Trophoblast cell (in vitro differentiated cells and primary cell): ENCODE results near the gene LRRC3C.
"Not testable (repeated sequence)": the region's sequence is repeated elsewhere in the genome, so short reads cannot be mapped to it uniquely, and the experiment has no call there.

Experiments used
- DNase-seq, 2 donors: peaks; one replicate each; pipeline ENCODE4 v3.0.0-alpha.2; 2016
- H2AFZ ChIP-seq: 2 replicates; pipeline ENCODE4 v1.6.1; 2013; ENCODE audit warnings: low read length, moderate library complexity, mild to moderate bottlenecking; ENCODE audit not compliant: insufficient read depth, poor library complexity
- H2AK5ac ChIP-seq: 2 replicates; pipeline ENCODE4 v1.6.1; 2013; ENCODE audit warnings: mild to moderate bottlenecking, low read length
- H2BK120ac ChIP-seq: 2 replicates; pipeline ENCODE4 v1.6.1; 2013; ENCODE audit warnings: low read length, mild to moderate bottlenecking, moderate library complexity; ENCODE audit not compliant: insufficient read depth, poor library complexity
- H2BK12ac ChIP-seq: 2 replicates; pipeline ENCODE4 v1.6.1; 2013; ENCODE audit warnings: mild to moderate bottlenecking, low read length, moderate library complexity
- H2BK5ac ChIP-seq: 2 replicates; pipeline ENCODE4 v1.6.1; 2013; ENCODE audit warnings: low read length, low read depth, moderate library complexity, mild to moderate bottlenecking; ENCODE audit not compliant: poor library complexity
- H3K14ac ChIP-seq: 2 replicates; pipeline ENCODE4 v1.6.1; 2013; ENCODE audit warnings: mild to moderate bottlenecking, low read length
- H3K18ac ChIP-seq: 2 replicates; pipeline ENCODE4 v1.6.1; 2013; ENCODE audit warnings: mild to moderate bottlenecking, low read length
- H3K23ac ChIP-seq: 2 replicates; pipeline ENCODE4 v1.6.1; 2013; ENCODE audit warnings: low read length
- H3K27ac ChIP-seq: 2 replicates; pipeline ENCODE4 v1.5.1; 2013; ENCODE audit warnings: low read depth, mild to moderate bottlenecking, inconsistent platforms, low read length, moderate library complexity
- H3K27me3 ChIP-seq: 2 replicates; pipeline ENCODE4 v1.6.1; 2013; ENCODE audit warnings: inconsistent platforms, mild to moderate bottlenecking, low read length, moderate library complexity; ENCODE audit not compliant: insufficient read depth
- H3K36me3 ChIP-seq, 2 experiments: 1 replicate in 1 of 2; 2 replicates in 1 of 2; pipeline ENCODE4 v1.6.1; 2013; ENCODE audit warnings: low read length in 2 of 2, mild to moderate bottlenecking in 2 of 2, moderate library complexity in 1 of 2; ENCODE audit not compliant: insufficient read depth in 2 of 2, control insufficient read depth in 1 of 2
- H3K4ac ChIP-seq: 2 replicates; pipeline ENCODE4 v1.6.1; 2013; ENCODE audit warnings: low read depth, mild to moderate bottlenecking, low read length, moderate library complexity
- H3K4me1 ChIP-seq, 2 experiments: 1 replicate in 1 of 2; 2 replicates in 1 of 2; pipeline ENCODE4 v1.6.1; 2013; ENCODE audit warnings: low read length in 2 of 2, mild to moderate bottlenecking in 2 of 2, moderate library complexity in 1 of 2; ENCODE audit not compliant: insufficient read depth in 2 of 2, control insufficient read depth in 1 of 2
- H3K4me2 ChIP-seq: 2 replicates; pipeline ENCODE4 v1.6.1; 2013; ENCODE audit warnings: inconsistent platforms, mild to moderate bottlenecking, low read length, moderate library complexity
- H3K4me3 ChIP-seq: 2 replicates; pipeline ENCODE4 v1.5.1; 2013; ENCODE audit warnings: mild to moderate bottlenecking, low read depth, low read length, inconsistent platforms
- H3K79me1 ChIP-seq: one replicate; pipeline ENCODE4 v1.6.1; 2013; ENCODE audit warnings: low read length
- H3K79me2 ChIP-seq: 2 replicates; pipeline ENCODE4 v1.6.1; 2013; ENCODE audit warnings: low read length, mild to moderate bottlenecking; ENCODE audit not compliant: control insufficient read depth, insufficient read depth, poor library complexity
- H3K9ac ChIP-seq: 2 replicates; pipeline ENCODE4 v1.6.1; 2013; ENCODE audit warnings: mild to moderate bottlenecking, low read length
- H3K9me3 ChIP-seq: 2 replicates; pipeline ENCODE4 v1.6.1; 2013; ENCODE audit warnings: low read depth, mild to moderate bottlenecking, control low read depth, inconsistent platforms, low read length; ENCODE audit not compliant: insufficient read depth
- H4K12ac ChIP-seq: 2 replicates; pipeline ENCODE4 v1.6.1; 2013; ENCODE audit warnings: low read depth, mild to moderate bottlenecking, low read length, moderate library complexity
- H4K8ac ChIP-seq: 2 replicates; pipeline ENCODE4 v1.6.1; 2013; ENCODE audit warnings: low read depth, mild to moderate bottlenecking, low read length, moderate library complexity
- H4K91ac ChIP-seq: one replicate; pipeline ENCODE4 v1.6.1; 2013; ENCODE audit warnings: low read depth, mild to moderate bottlenecking, low read length, moderate library complexity
- WGBS: extraction: QIAGEN DNeasy Blood & Tissue Kit; methylation state at CpG from one replicate; pipeline ENCODE4 v1.1.7; 2013; ENCODE audit warnings: missing lambda C conversion rate; ENCODE audit not compliant: insufficient read length, insufficient coverage; ENCODE audit errors: extremely low coverage; 5-methylcytosine and 5-hydroxymethylcytosine counted together

The LRRC3C gene

DNA sequence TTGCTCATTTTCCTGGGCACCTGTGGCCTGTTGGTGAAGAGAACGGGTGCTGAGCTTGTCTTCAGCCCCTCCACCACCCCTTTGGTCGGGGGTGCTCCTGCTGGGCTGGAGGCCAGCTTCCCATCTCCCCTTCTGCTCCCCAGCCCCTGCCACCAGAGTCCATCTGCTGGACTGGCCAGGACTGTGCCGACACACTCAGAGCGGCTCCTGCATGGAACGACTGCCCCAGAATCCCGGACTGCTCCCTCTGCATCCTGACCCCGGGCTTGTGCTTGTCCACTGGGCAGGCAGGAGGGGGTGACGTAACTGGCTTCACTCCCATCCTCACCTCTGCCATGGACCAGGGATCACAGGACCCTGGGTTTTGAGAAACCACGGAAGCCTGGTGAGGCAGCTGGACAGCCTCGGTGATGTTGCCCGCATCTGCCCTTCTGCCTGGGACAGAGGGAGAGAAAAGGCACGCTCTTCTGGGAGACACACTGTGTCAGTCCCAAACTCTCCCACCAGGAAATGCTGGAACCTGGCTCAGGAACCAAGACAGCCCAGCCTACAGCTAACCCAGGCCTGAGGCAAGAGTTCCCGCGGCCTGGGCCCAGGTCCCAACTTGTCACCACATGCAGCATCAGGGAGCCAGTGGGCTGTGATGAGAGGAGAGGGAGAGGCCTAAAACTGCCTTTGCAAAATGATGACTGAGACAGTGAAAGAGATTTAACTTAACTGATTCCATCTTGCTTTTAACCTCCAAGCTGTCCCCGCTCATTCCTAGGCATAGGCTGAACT lies 19.2 kb downstream of the LRRC3C start:
- no peak overlapping the region for H3K23ac ChIP-seq

DNA sequence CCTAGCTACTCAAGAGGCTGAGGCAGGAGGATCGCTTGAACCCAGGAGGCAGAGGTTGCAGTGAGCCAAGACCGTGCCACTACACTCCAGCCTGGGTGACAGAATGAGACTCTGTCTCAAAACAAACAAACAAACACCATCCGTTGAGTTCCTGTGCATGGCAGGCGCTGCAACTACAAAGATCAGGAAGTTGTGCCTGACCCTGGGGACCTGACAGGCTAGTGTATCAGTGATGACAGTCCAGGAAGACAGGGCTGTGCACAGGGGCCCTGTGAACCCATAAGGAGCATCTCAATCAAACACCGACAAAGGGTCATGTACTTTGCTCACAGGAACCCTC lies 20.9 kb downstream of the LRRC3C start:
- no CpG with 5 or more reads among the region's 5 CpGs for WGBS
- H3K4me2 ChIP-seq = not testable (repeated sequence)

More for the DNA sequence above, 19.2 kb downstream of the LRRC3C start:
- DNase-seq = no peak
- Histone ChIP-seq H4K91ac (no peak overlapping the region), H3K27me3 (no peaks in the 10 kb centered on the region), H3K9me3 (peaks cover 3% of the 10 kb centered on the region), H3K4ac (no peak overlapping the region), H3K4me3 (no peak overlapping the region), H2BK120ac (no peak overlapping the region), H3K79me1 (no peaks in the 10 kb centered on the region), H4K12ac (no peak overlapping the region), H3K9ac (no peak overlapping the region), H3K4me2 (no peak overlapping the region), H2AFZ (no peak overlapping the region), H3K27ac (no peak overlapping the region), H3K14ac (no peak overlapping the region), H3K4me1 (no peaks in the 10 kb centered on the region), H3K18ac (no peak overlapping the region), H4K8ac (no peak overlapping the region), H3K36me3 (no peaks in the 10 kb centered on the region), H2BK12ac (no peak overlapping the region), H2AK5ac (no peak overlapping the region), H3K79me2 (no peaks in the 10 kb centered on the region), H2BK5ac (no peak overlapping the region)
- no CpG with 5 or more reads among the region's 15 CpGs for WGBS

DNA sequence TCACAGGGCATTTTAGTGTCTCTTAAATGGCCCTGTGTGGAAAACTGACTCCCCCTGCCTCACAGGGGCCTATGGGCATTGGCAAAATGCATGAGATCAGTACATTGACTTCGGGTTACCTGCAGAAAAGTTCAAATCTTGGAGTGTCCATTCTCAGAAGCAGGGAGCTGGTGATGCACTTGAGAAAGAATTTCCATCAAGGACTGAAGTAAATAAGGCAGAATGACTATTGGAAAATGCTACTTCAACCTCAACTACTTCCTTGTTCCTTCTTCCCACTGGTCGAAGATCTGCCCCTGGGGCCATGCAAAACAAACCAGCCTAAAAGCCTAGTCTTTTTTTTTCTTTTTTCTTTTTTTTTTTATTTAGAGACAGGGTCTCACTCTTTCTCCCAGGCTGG lies 21.5 kb downstream of the LRRC3C start:
- Histone ChIP-seq H3K23ac (no peak overlapping the region), H3K14ac (no peak overlapping the region), H3K27me3 (no peaks in the 10 kb centered on the region), H3K79me1 (peaks cover 7% of the 10 kb centered on the region), H3K4me2 (no peak overlapping the region), H2BK120ac (no peak overlapping the region), H4K12ac (no peak overlapping the region), H4K91ac (no peak overlapping the region), H2AFZ (no peak overlapping the region), H2BK5ac (no peak overlapping the region), H3K4me3 (no peak overlapping the region), H3K9ac (no peak overlapping the region), H2BK12ac (no peak overlapping the region), H3K36me3 (no peaks in the 10 kb centered on the region), H3K18ac (no peak overlapping the region), H3K79me2 (peaks cover 3% of the 10 kb centered on the region), H3K4me1 (peaks cover 8 to 9% of the 10 kb centered on the region in 2 experiments), H3K9me3 (peaks cover 2% of the 10 kb centered on the region), H3K4ac (no peak overlapping the region), H3K27ac (no peak overlapping the region), H4K8ac (no peak overlapping the region), H2AK5ac (no peak overlapping the region)
- no CpG with 5 or more reads among the region's 2 CpGs for WGBS
- DNase-seq = no peak

More for the DNA sequence above, 20.9 kb downstream of the LRRC3C start:
- not testable (repeated sequence) for H4K12ac ChIP-seq, DNase-seq, H2AFZ ChIP-seq, H4K91ac ChIP-seq, H2BK5ac ChIP-seq, H2AK5ac ChIP-seq, H3K4me1 ChIP-seq, H3K4ac ChIP-seq, H2BK120ac ChIP-seq, H3K27ac ChIP-seq, H3K23ac ChIP-seq, H3K79me2 ChIP-seq, H3K36me3 ChIP-seq, H4K8ac ChIP-seq, H3K18ac ChIP-seq, H3K14ac ChIP-seq, H3K79me1 ChIP-seq, H3K27me3 ChIP-seq, H2BK12ac ChIP-seq, H3K9ac ChIP-seq, H3K9me3 ChIP-seq, H3K4me3 ChIP-seq

DNA sequence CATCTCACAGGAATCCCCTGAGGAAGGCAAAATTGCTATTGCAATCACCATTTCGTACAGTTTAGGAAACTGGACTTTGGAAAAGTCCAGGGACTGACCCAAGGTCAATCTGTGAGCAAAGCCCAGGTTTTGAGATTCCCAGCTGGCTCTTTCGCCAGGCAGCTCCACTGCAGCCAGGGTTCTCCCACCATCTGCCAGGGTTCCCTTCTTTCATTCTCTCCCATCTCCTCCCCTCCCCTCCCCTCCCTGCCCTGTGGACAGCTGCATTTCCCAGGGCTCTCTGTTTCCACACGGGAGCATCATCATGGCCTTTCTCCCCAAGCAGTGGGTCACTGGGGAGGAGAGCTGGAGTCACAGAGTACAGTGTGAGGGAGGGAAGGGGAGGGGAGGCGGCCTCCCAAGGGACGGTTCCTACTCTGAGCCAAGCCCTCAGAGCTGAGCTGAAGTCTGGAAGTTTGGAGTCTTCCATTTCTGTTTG lies 23.4 kb downstream of the LRRC3C start:
- H3K23ac ChIP-seq = no peak overlapping the region
- peaks cover 8 to 9% of the 10 kb centered on the region in 2 experiments for H3K4me1 ChIP-seq
- no peaks in the 10 kb centered on the region for H3K27me3 ChIP-seq
- H4K8ac ChIP-seq = no peak overlapping the region
- no peak overlapping the region for H2BK12ac ChIP-seq
- H3K27ac ChIP-seq = no peak overlapping the region
- H3K14ac ChIP-seq = no peak overlapping the region
- no CpG with 5 or more reads among the region's 5 CpGs for WGBS
- H3K9ac ChIP-seq = no peak overlapping the region
- no peak for DNase-seq
- H3K79me2 ChIP-seq = peaks cover 3% of the 10 kb centered on the region
- no peak overlapping the region for H3K4ac ChIP-seq
- peaks cover 7% of the 10 kb centered on the region for H3K79me1 ChIP-seq
- no peak overlapping the region for H2BK5ac ChIP-seq
- H3K9me3 ChIP-seq = peaks cover 2% of the 10 kb centered on the region
- no peak overlapping the region for H4K12ac ChIP-seq
- no peak overlapping the region for H4K91ac ChIP-seq
- no peak overlapping the region for H3K4me3 ChIP-seq
- H2AK5ac ChIP-seq = no peak overlapping the region
- no peak overlapping the region for H2BK120ac ChIP-seq
- no peaks in the 10 kb centered on the region for H3K36me3 ChIP-seq
- no peak overlapping the region for H3K4me2 ChIP-seq
- no peak overlapping the region for H2AFZ ChIP-seq
- no peak overlapping the region for H3K18ac ChIP-seq
